HEK293T (cell line): Measurements from ENCODE around the gene DEFB131B.
"Not testable (repeated sequence)": the region's sequence is repeated elsewhere in the genome, so short reads cannot be mapped to it uniquely, and the experiment has no call there.

ENCODE experiments used
- BHLHE40 ChIP-seq: fragments of 450-650 bp; IDR thresholded peaks from 2 replicates; pipeline ENCODE4 v1.6.1; 2016; ENCODE audit warnings: mild to moderate bottlenecking, moderate library complexity, borderline replicate concordance
- ELF4 ChIP-seq: fragments of 450-650 bp; IDR thresholded peaks from 2 replicates; pipeline ENCODE4 v1.6.1; 2017; ENCODE audit warnings: antibody characterized with exemption
- FOXA1 ChIP-seq: fragments of 450-650 bp; IDR thresholded peaks from 2 replicates; pipeline ENCODE4 v1.6.1; 2016; ENCODE audit warnings: mild to moderate bottlenecking
- NFRKB ChIP-seq: fragments of 450-650 bp; IDR thresholded peaks from 2 replicates; pipeline ENCODE4 v1.6.1; 2016; ENCODE audit warnings: mild to moderate bottlenecking, moderate library complexity

GRCh38 chr11:71855880-71856279, 22.4 kb upstream of the DEFB131B start:
- TF ChIP-seq ELF4, NFRKB, BHLHE40, FOXA1: not testable (repeated sequence)
